ENCODE results near the gene SEL1L3. TPM values are rescaled to one million over a fixed set of nuclear protein-coding genes. Genes with fewer than 3 reads are reported as not detected.

SEL1L3 gene
- total and polyA plus RNA-seq, 2 of the 13 experiments (the other 11 are each of a cell fraction or from before 2014, with no cell fraction given) = 0.28 to 1.1 TPM

DNA sequence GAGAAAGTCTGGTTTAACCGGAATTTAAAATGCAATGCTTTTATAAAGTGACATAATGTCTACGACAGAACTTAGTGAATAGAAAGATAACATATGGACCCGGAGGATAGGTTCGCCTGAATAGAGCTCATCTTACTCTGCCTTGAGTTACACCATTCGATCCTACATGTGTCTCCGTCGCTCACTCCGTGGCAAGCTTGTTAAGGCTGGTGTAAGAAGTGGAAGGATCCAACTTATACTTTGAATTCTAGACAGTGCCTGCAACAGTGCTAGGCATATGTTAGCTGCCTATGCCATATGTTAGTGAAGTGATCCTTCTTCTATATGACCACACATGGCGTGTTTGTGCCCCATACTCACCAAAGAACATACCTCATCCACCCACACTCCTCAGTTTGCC lies 50.9 kb downstream of the SEL1L3 start:
- H3K36me3 ChIP-seq (replicated peaks in 1 of 2; ENCODE audit: control insufficient read depth in 1 of 2, insufficient read depth in 2 of 2, low read length in 2 of 2) = no peaks in the 10 kb centered on the region
- H3K27me3 ChIP-seq (ENCODE audit: control insufficient read depth in 1 of 2, insufficient read depth in 2 of 2, low read length in 2 of 2) = no peaks in the 10 kb centered on the region
- no peak overlapping the region for H3K4me3 ChIP-seq (replicated peaks in 1 of 3; ENCODE audit: insufficient read depth in 1 of 3, low read depth in 2 of 3, low read length in 3 of 3)
- POLR2A ChIA-PET = no interaction called here
- no peak for DNase-seq (ENCODE audit: low spot score)
- no peak overlapping the region for H3K27ac ChIP-seq (ENCODE audit: extremely low read length, insufficient read depth, low read length)
- CTCF ChIA-PET (ENCODE audit: low intra/inter-chr PET ratio, low total read pairs) = no interaction called here
- no peak overlapping the region for H3K9ac ChIP-seq (ENCODE audit: insufficient read depth, low read depth, low read length)
- no peak overlapping the region for H3K4me2 ChIP-seq (ENCODE audit: low read depth, low read length)
- in situ Hi-C loops (cut with HindIII; ENCODE audit: extremely low pct_ligation_motif_present, low pct_unique_long_range_greater_than_20kb) (no loop called here), intact Hi-C loops (cut with micrococcal nuclease; ENCODE audit: unreplicated experiment) (no loop called here)
- H3K79me2 ChIP-seq (ENCODE audit: insufficient read depth, low read length) = no peaks in the 10 kb centered on the region
- H2AFZ ChIP-seq (ENCODE audit: low read length) = no peak overlapping the region
- H3K9me3 ChIP-seq (ENCODE audit: low read length) = no peaks in the 10 kb centered on the region
- ATAC-seq = no peak
- no TSS peak for BruUV-seq (replicated peaks)
- peaks cover 34% of the 10 kb centered on the region for H3K4me1 ChIP-seq (ENCODE audit: insufficient read depth, low read length)
- FAIRE-seq = no peak
- 84% methylated on average over 9 of the region's 9 CpGs for WGBS (ENCODE audit: low lambda C conversion rate)
- H4K20me1 ChIP-seq (ENCODE audit: insufficient read depth, low read length) = no peaks in the 10 kb centered on the region
- TF ChIP-seq ZBTB8A (CRISPR knock-in tag; IDR thresholded peaks at IDR 0.05; ENCODE audit: borderline replicate concordance, low read depth) (no peak), RXRB (CRISPR knock-in tag; IDR thresholded peaks at IDR 0.05; ENCODE audit: borderline replicate concordance) (no peak), POLR2G (IDR thresholded peaks at IDR 0.05; ENCODE audit: low read depth, low read length) (no peak), KLF9 (CRISPR knock-in tag; IDR thresholded peaks at IDR 0.05; ENCODE audit: low read depth) (no peak), ELF4 (CRISPR knock-in tag; IDR thresholded peaks at IDR 0.05; ENCODE audit: borderline replicate concordance) (no peak)
- TF ChIP-seq, protein P1, sequence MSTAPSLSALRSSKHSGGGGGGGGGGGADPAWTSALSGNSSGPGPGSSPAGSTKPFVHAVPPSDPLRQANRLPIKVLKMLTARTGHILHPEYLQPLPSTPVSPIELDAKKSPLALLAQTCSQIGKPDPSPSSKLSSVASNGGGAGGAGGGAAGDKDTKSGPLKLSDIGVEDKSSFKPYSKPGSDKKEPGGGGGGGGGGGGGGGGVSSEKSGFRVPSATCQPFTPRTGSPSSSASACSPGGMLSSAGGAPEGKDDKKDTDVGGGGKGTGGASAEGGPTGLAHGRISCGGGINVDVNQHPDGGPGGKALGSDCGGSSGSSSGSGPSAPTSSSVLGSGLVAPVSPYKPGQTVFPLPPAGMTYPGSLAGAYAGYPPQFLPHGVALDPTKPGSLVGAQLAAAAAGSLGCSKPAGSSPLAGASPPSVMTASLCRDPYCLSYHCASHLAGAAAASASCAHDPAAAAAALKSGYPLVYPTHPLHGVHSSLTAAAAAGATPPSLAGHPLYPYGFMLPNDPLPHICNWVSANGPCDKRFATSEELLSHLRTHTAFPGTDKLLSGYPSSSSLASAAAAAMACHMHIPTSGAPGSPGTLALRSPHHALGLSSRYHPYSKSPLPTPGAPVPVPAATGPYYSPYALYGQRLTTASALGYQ (CRISPR knock-in tag; IDR thresholded peaks at IDR 0.05) = no peak

GRCh38 chr4:25811374-25811690 lies 51.5 kb downstream of the SEL1L3 start:
- Histone ChIP-seq H2AFZ (ENCODE audit: low read length) (no peak overlapping the region), H4K20me1 (ENCODE audit: insufficient read depth, low read length) (no peaks in the 10 kb centered on the region), H3K36me3 (replicated peaks in 1 of 2; ENCODE audit: control insufficient read depth in 1 of 2, insufficient read depth in 2 of 2, low read length in 2 of 2) (no peaks in the 10 kb centered on the region), H3K9me3 (ENCODE audit: low read length) (no peaks in the 10 kb centered on the region), H3K4me1 (ENCODE audit: insufficient read depth, low read length) (peaks cover 34% of the 10 kb centered on the region), H3K9ac (ENCODE audit: insufficient read depth, low read depth, low read length) (no peak overlapping the region), H3K4me3 (replicated peaks in 1 of 3; ENCODE audit: insufficient read depth in 1 of 3, low read depth in 2 of 3, low read length in 3 of 3) (no peak overlapping the region), H3K79me2 (ENCODE audit: insufficient read depth, low read length) (no peaks in the 10 kb centered on the region), H3K27me3 (ENCODE audit: control insufficient read depth in 1 of 2, insufficient read depth in 2 of 2, low read length in 2 of 2) (no peaks in the 10 kb centered on the region), H3K4me2 (ENCODE audit: low read depth, low read length) (peak overlapping the region; percentile 38; the same call in 1 of the 2 replicates), H3K27ac (ENCODE audit: extremely low read length, insufficient read depth, low read length) (no peak overlapping the region)
- TF ChIP-seq HDAC1 (CRISPR knock-in tag; IDR thresholded peaks at IDR 0.05) (no peak), IRF2 (CRISPR knock-in tag; IDR thresholded peaks at IDR 0.05) (no peak), ZC3H13 (CRISPR knock-in tag; IDR thresholded peaks at IDR 0.05) (no peak), ZNF10 (CRISPR knock-in tag; IDR thresholded peaks at IDR 0.05; ENCODE audit: borderline replicate concordance, low read depth) (no peak), FOXP1 (IDR thresholded peaks at IDR 0.05) (no peak), FOXP1 (CRISPR knock-in tag; IDR thresholded peaks at IDR 0.05) (0 out of 2 replicates have a peak, but pooled peaks have one; percentile 18), POGZ (CRISPR knock-in tag; IDR thresholded peaks at IDR 0.05) (no peak)
- no TSS peak for BruUV-seq (replicated peaks)
- peak; percentile 46; the same call in 2 of the 3 replicates for ATAC-seq
- DNase-seq (ENCODE audit: low spot score) = peak; percentile 60
- 41% methylated on average over 4 of the region's 4 CpGs for WGBS (ENCODE audit: low lambda C conversion rate)
- POLR2A ChIA-PET = no interaction called here
- CTCF ChIA-PET (ENCODE audit: low intra/inter-chr PET ratio, low total read pairs) = no interaction called here
- no peak for FAIRE-seq
- in situ Hi-C loops (cut with HindIII; ENCODE audit: extremely low pct_ligation_motif_present, low pct_unique_long_range_greater_than_20kb) = no loop called here
- intact Hi-C loops (cut with micrococcal nuclease; ENCODE audit: unreplicated experiment) = no loop called here

Data from HepG2 (cell line).